Fibroblast of lung (primary cell): Measurements from ENCODE around the gene RASA3.

ENCODE experiments used
- CTCF ChIP-seq, 2 donors: IDR thresholded peaks in 1 of 2; conservative IDR thresholded peaks in 1 of 2; 1 replicate in 1 of 2; 2 replicates in 1 of 2; pipeline ENCODE4 v1.5.1; 2011 to 2012; ENCODE audit warnings: low read length in 2 of 2, control low read depth in 1 of 2, inconsistent platforms in 1 of 2, low read depth in 1 of 2, mild to moderate bottlenecking in 1 of 2
- EZH2 ChIP-seq: IDR thresholded peaks from 2 replicates; pipeline ENCODE4 v1.5.1; 2012; ENCODE audit warnings: low read length, control low read depth, mild to moderate bottlenecking; ENCODE audit errors: missing control alignments

- TF ChIP-seq CTCF (conservative IDR thresholded peaks at IDR 0.05 in 1 of 2, IDR thresholded peaks at IDR 0.05 in 1 of 2; ENCODE audit: low read depth in 1 of 2, low read length in 2 of 2) (no peak), EZH2 (no peak)
Measured at GRCh38 chr13:113945857-113946408, 186.5 kb downstream of the RASA3 start.
